RWPE2 (cell line): Measurements from ENCODE around the gene ATF3.

Experiments used
- ATAC-seq: fragments of 200-7000 bp; cut with Tn5 transposase; 3 replicates; pipeline ENCODE4 v1.9.1; 2021; ENCODE audit warnings: low read depth
- DNase-seq: peaks from one replicate; pipeline ENCODE4 v3.0.0-alpha.2; 2020; ENCODE audit warnings: low spot score
- H3K27ac ChIP-seq: fragments of 450-650 bp; 2 replicates; pipeline ENCODE4 v1.5.1; 2017; ENCODE audit warnings: mild to moderate bottlenecking; ENCODE audit not compliant: poor library complexity, severe bottlenecking
- H3K27me3 ChIP-seq: fragments of 250-450 bp; sonication (Bioruptor Pico); 2 replicates; pipeline ENCODE4 v1.5.1; 2021; ENCODE audit warnings: mild to moderate bottlenecking, moderate library complexity; ENCODE audit not compliant: insufficient read depth, poor library complexity, severe bottlenecking
- H3K36me3 ChIP-seq: fragments of 250-450 bp; sonication (Bioruptor Pico); 2 replicates; pipeline ENCODE4 v1.5.1; 2020; ENCODE audit warnings: low read depth, mild to moderate bottlenecking, moderate library complexity
- H3K4me1 ChIP-seq: fragments of 250-450 bp; sonication (Bioruptor Pico); 2 replicates; pipeline ENCODE4 v1.5.1; 2021; ENCODE audit warnings: mild to moderate bottlenecking, moderate library complexity; ENCODE audit not compliant: insufficient read depth, poor library complexity, severe bottlenecking
- H3K4me3 ChIP-seq: fragments of 250-450 bp; sonication (Bioruptor Pico); 2 replicates; pipeline ENCODE4 v1.5.1; 2021; ENCODE audit warnings: mild to moderate bottlenecking, moderate library complexity; ENCODE audit not compliant: severe bottlenecking
- H3K9me3 ChIP-seq: fragments of 250-450 bp; sonication (Bioruptor Pico); 2 replicates; pipeline ENCODE4 v1.5.1; 2021; ENCODE audit warnings: mild to moderate bottlenecking, moderate library complexity; ENCODE audit not compliant: severe bottlenecking
- TF ChIP-seq, protein P1 (sequence below): fragments of 450-650 bp; IDR thresholded peaks from one replicate; pipeline ENCODE4 v1.5.1; 2017; ENCODE audit warnings: mild to moderate bottlenecking, moderate library complexity; ENCODE audit not compliant: poor library complexity, severe bottlenecking

The ATF3 gene

DNA sequence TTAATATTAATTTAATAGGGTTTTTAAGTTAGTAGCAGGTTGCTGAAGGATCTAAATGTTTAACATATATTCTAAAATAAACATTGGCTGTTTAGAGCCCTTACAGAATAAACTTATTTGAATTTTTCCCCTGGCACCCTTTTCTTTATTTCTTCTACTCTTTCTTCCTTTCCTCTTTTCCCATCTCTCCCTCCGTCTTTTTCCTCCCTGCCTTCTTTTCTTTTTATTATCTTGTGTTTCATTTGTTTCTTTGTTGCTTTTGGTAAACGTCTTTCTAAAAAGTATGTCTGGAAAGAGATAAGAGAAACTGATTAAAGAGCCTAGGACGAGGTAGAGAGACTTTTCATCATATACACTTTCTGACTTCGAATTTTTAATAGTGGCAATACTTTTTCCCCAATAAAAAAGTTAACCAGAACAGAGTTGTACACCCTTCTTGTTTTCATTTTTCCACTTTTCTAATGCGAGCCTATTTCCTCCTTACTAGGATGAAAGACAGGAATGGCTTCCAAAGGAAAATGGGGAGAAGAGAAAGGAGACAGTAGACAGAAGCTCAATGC, 39.5 kb upstream of the ATF3 start:
- Histone ChIP-seq H3K27ac (no peak overlapping the region), H3K4me3 (no peak overlapping the region), H3K27me3 (no peaks in the 10 kb centered on the region), H3K36me3 (no peaks in the 10 kb centered on the region), H3K9me3 (no peaks in the 10 kb centered on the region), H3K4me1 (no peaks in the 10 kb centered on the region)
- TF ChIP-seq, protein P1, sequence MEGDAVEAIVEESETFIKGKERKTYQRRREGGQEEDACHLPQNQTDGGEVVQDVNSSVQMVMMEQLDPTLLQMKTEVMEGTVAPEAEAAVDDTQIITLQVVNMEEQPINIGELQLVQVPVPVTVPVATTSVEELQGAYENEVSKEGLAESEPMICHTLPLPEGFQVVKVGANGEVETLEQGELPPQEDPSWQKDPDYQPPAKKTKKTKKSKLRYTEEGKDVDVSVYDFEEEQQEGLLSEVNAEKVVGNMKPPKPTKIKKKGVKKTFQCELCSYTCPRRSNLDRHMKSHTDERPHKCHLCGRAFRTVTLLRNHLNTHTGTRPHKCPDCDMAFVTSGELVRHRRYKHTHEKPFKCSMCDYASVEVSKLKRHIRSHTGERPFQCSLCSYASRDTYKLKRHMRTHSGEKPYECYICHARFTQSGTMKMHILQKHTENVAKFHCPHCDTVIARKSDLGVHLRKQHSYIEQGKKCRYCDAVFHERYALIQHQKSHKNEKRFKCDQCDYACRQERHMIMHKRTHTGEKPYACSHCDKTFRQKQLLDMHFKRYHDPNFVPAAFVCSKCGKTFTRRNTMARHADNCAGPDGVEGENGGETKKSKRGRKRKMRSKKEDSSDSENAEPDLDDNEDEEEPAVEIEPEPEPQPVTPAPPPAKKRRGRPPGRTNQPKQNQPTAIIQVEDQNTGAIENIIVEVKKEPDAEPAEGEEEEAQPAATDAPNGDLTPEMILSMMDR: no peak
- DNase-seq (no peak), ATAC-seq (no peak)

DNA sequence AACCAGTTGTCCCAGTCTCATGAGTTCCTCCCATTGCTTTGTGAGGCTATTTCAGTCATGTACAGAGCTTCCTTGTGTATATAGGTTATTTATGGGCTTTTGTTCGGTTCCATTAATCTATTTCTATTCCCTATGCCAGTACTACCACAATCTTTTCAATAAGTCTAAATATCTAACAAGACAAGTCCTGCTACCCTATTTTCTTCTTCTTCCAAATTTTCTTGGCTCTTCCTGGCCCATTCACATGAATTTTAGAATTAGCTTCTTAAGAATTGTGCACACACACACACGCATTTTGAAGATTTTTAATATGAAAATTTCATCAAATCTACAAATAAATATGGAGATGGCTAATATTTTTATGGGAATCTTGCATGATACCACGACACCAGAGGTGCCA, 33.8 kb upstream of the ATF3 start:
- no peak overlapping the region for H3K27ac ChIP-seq
- no peaks in the 10 kb centered on the region for H3K9me3 ChIP-seq
- no peak overlapping the region for H3K4me3 ChIP-seq
- H3K36me3 ChIP-seq: no peaks in the 10 kb centered on the region
- no peaks in the 10 kb centered on the region for H3K27me3 ChIP-seq
- TF ChIP-seq, protein P1: no peak
- ATAC-seq (no peak), DNase-seq (no peak)
- no peaks in the 10 kb centered on the region for H3K4me1 ChIP-seq

DNA sequence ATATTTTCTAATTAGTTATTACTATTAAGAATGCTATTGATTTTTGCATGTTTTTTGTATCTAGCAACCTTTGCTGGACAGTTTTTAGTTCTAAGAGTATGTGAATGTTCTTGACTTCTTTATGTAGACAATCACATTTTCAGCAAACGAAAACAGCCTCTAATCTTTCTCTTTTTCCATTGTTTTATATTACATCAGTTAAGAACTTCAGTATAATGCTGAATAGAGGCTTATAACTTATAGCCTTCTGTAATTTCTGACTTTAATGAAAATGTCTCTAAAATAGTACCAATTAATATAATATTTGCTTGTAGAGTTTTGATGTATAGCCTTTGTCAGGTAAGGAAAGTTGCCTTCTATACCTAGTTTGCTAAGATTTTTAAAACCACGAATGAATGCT, 33.2 kb upstream of the ATF3 start:
- Histone ChIP-seq H3K4me3 (no peak overlapping the region), H3K9me3 (no peaks in the 10 kb centered on the region), H3K27me3 (no peaks in the 10 kb centered on the region), H3K36me3 (no peaks in the 10 kb centered on the region), H3K4me1 (no peaks in the 10 kb centered on the region), H3K27ac (no peak overlapping the region)
- no peak for DNase-seq
- TF ChIP-seq, protein P1: no peak
- ATAC-seq: no peak

DNA sequence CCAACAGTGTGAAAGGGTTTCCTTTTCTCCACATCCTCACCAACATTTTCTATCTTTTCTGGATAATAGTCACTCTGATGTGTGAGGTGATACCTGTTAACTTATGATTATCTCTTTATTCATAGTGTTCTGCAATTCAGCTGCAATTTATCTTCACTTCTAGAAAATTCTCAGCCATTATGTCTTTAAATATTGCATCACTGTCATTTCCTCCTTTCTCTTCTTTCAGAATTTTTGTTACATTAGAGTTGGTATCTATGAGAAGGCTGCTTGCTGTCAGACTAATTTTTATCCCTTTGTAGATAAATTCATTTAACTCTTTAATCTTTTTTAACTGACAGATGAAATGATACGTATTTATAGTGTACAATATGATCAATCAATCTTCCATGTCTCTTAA, 30.5 kb upstream of the ATF3 start:
- Histone ChIP-seq H3K27ac (no peak overlapping the region), H3K27me3 (no peaks in the 10 kb centered on the region), H3K9me3 (no peaks in the 10 kb centered on the region), H3K4me1 (no peaks in the 10 kb centered on the region), H3K4me3 (no peak overlapping the region), H3K36me3 (no peaks in the 10 kb centered on the region)
- TF ChIP-seq, protein P1: no peak
- no peak for DNase-seq
- no peak for ATAC-seq

DNA sequence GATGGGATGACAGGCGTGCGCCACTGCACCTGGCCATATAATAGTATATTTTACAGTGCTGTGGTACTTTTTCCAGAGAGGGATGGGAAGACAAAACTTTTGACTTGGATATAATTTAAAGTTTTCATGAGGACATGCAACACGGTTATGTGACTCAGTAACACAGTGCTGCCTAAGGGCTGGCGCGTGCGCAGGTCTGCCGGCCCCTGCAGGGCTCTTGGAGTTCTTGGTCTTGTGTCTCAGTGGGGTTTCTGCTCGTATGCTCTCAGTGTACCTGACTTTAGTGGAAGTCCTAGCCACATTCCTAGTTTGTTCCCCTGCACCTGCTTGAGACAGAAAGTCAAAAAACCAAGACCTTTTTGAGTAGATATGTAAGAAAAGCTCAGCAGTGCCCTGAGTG, 27.5 kb upstream of the ATF3 start:
- no peaks in the 10 kb centered on the region for H3K36me3 ChIP-seq
- no peaks in the 10 kb centered on the region for H3K4me1 ChIP-seq
- no peaks in the 10 kb centered on the region for H3K9me3 ChIP-seq
- ATAC-seq (no peak), DNase-seq (no peak)
- no peak overlapping the region for H3K4me3 ChIP-seq
- TF ChIP-seq, protein P1: no peak
- no peak overlapping the region for H3K27ac ChIP-seq
- H3K27me3 ChIP-seq: no peaks in the 10 kb centered on the region
